GM20000 (cell line): ENCODE results near the gene SPP1.

Experiments used
- DNase-seq: peaks from one replicate; pipeline ENCODE4 v3.0.0; 2012; ENCODE audit warnings: low spot score
- TF ChIP-seq, protein P1 (sequence below): IDR thresholded peaks from 2 replicates; pipeline ENCODE4 v1.5.1; 2012; ENCODE audit warnings: mild to moderate bottlenecking, control low read depth; ENCODE audit errors: extremely low read depth, missing control alignments

Gene SPP1

GRCh38 chr4:88005946-88006345, 30.4 kb downstream of the SPP1 start:
- TF ChIP-seq, protein P1, sequence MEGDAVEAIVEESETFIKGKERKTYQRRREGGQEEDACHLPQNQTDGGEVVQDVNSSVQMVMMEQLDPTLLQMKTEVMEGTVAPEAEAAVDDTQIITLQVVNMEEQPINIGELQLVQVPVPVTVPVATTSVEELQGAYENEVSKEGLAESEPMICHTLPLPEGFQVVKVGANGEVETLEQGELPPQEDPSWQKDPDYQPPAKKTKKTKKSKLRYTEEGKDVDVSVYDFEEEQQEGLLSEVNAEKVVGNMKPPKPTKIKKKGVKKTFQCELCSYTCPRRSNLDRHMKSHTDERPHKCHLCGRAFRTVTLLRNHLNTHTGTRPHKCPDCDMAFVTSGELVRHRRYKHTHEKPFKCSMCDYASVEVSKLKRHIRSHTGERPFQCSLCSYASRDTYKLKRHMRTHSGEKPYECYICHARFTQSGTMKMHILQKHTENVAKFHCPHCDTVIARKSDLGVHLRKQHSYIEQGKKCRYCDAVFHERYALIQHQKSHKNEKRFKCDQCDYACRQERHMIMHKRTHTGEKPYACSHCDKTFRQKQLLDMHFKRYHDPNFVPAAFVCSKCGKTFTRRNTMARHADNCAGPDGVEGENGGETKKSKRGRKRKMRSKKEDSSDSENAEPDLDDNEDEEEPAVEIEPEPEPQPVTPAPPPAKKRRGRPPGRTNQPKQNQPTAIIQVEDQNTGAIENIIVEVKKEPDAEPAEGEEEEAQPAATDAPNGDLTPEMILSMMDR: no peak
- no peak for DNase-seq

GRCh38 chr4:88006956-88007303, 31.4 kb downstream of the SPP1 start:
- TF ChIP-seq, protein P1: no peak
- peak; percentile 24 for DNase-seq

GRCh38 chr4:88007304-88008121, 32.0 kb downstream of the SPP1 start, which contains the start of gene PKD2:
PKD2 (plus strand) TSS chr4:88007635; CDS start chr4:88007734, 99 bp downstream.
- DNase-seq: peak; percentile 96
- TF ChIP-seq, protein P1: no peak

DNA sequence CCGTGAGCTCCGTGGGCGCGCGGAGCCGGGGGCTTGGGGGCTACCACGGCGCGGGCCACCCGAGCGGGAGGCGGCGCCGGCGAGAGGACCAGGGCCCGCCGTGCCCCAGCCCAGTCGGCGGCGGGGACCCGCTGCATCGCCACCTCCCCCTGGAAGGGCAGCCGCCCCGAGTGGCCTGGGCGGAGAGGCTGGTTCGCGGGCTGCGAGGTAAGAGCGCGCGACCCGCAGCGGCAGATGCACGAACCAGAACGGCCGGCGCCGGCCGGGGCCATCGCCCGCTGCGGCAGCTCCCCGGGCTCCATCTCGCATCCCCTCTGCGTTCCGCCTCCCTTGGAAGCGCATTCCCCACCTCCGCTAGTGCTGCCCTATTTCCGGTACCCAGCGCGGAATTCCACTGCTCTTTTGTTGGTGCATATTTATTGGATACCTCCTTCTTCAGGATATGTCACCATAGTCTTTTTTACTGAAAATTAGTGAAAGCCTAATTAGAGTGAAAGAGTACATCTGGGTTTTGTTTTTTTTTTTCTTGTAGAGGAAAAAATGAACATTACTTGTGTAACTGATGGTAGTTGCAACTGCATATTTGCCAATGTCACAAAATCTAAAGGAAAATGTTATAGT, 32.7 kb downstream of the SPP1 start:
- DNase-seq: peak; percentile 72
- TF ChIP-seq, protein P1: no peak

DNA sequence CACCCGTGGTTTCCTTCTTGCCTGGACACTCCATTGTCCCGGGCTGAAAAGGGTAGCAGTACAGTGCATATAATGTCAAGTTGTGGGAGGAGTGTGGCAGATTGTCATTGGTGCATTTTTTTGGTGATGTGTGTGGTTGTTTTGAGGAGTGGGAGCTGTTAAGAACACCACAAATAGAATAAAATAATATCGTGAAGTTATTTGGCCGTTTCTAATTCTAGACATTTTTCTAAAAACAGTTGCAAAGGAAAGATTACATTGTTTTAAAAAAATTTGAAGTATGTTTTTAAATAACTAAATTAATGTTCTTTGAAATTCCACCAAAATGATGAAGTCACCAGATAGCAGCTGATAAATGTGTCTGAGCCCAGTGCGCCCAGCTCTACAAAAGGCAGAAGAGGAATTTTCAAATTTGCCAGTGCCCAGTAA, 33.2 kb downstream of the SPP1 start:
- TF ChIP-seq, protein P1: no peak
- DNase-seq: peak; percentile 41

DNA sequence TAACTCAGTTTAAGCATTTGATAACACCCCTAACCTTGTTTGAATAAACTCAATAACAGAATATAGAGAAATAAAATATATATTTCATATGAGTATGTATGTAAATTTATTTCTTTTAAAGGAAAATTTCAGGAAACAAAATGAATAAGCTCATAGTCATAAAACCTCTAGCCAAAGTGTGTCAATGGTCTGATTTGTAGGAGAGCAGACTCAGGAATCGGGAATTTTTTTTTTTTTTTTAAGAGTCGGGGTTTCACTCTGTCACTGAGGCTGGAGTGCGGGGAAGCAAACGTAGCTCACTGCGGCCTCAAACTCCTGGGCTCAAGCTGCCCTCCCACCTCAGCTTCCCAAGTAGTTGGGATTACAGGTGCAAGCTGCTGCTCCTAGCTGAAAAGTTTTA, 34.4 kb downstream of the SPP1 start:
- DNase-seq: no peak
- TF ChIP-seq, protein P1: no peak

DNA sequence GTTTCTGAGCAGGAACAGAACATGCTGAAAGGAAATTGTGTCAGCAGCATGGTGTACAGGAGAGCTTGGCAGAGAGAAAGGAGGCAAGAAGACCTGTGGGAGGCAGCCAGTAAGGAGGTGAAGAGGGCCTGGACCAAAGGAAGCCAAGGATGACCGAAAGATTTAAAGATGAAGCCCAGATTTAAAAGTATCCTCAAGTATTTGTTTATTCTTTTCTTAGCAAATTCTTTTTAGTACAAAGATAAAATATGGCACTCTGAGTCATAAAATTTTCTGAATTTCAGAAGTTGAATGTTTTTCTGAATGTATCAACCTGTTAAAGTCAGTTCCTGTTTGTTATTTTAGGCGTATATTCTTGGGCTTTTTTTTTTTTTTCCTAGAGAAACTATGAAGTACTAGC, 35.5 kb downstream of the SPP1 start:
- no peak for DNase-seq

More for the DNA sequence above, 35.5 kb downstream of the SPP1 start:
- TF ChIP-seq, protein P1: no peak
